Heart left ventricle (tissue), 16 donors: ENCODE results near the gene TTC16. TPM values are rescaled to one million over a fixed set of nuclear protein-coding genes. Genes with fewer than 3 reads are reported as not detected.

Source experiments
- ATAC-seq, 4 donors: fragments of 200-7000 bp; cut with Tn5 transposase; one replicate each; pipeline ENCODE4 v1.9.1; 2020 to 2022; ENCODE audit warnings: moderate library complexity in 4 of 4, mild to moderate bottlenecking in 3 of 4, moderate number of reproducible peaks in 1 of 4
- DNase-seq, 5 donors: peaks; one replicate each; pipeline ENCODE4 v3.0.0-alpha.2; 2020
- H3K27ac ChIP-seq, 12 donors: fragments of 200-600 bp; sonication (generic) in 4 of 12; one replicate each; pipeline versions ENCODE4 v1.5.0 to v1.8.0; 2016 to 2022; ENCODE audit warnings: mild to moderate bottlenecking in 2 of 12
- H3K27me3 ChIP-seq, 9 donors: fragments of 200-600 bp; sonication (generic) in 2 of 9; one replicate each; pipeline versions ENCODE4 v1.5.1 to v1.8.0; 2016 to 2022; ENCODE audit warnings: mild to moderate bottlenecking in 3 of 9
- H3K36me3 ChIP-seq, 9 donors: fragments of 200-600 bp; sonication (generic) in 2 of 9; one replicate each; pipeline versions ENCODE4 v1.5.0 to v1.8.0; 2018 to 2022; ENCODE audit warnings: mild to moderate bottlenecking in 2 of 9
- H3K4me1 ChIP-seq, 12 donors: fragments of 200-600 bp; sonication (generic) in 4 of 12; one replicate each; pipeline versions ENCODE4 v1.5.0 to v1.8.0; 2016 to 2022; ENCODE audit warnings: mild to moderate bottlenecking in 3 of 12
- H3K4me3 ChIP-seq, 12 donors: fragments of 200-600 bp; sonication (generic) in 4 of 12; one replicate each; pipeline versions ENCODE4 v1.5.0 to v1.8.0; 2017 to 2022; ENCODE audit warnings: mild to moderate bottlenecking in 9 of 12, moderate library complexity in 4 of 12
- H3K9me3 ChIP-seq, 12 donors: fragments of 200-600 bp; sonication (generic) in 4 of 12; one replicate each; pipeline versions ENCODE4 v1.5.0 to v1.8.0; 2016 to 2022; ENCODE audit warnings: mild to moderate bottlenecking in 1 of 12
- CTCF ChIP-seq, 12 donors: fragments of 200-600 bp; sonication (generic) in 4 of 12; IDR thresholded peaks; one replicate each; pipeline versions ENCODE4 v1.5.0 to v1.8.0; 2018 to 2022; ENCODE audit warnings: antibody characterized with exemption in 12 of 12, mild to moderate bottlenecking in 5 of 12
- POLR2A ChIP-seq, 2 donors: fragments of 450-650 bp; IDR thresholded peaks; one replicate each; pipeline ENCODE4 v1.6.1; 2017; ENCODE audit warnings: antibody characterized with exemption in 2 of 2, mild to moderate bottlenecking in 2 of 2, moderate library complexity in 2 of 2
- WGBS, 4 donors: extraction: QIAGEN DNeasy Blood & Tissue Kit in 2 of 4; methylation state at CpG; one replicate each; pipeline versions ENCODE4 v1.1.5 to v1.1.7; 2013 to 2018; 5-methylcytosine and 5-hydroxymethylcytosine counted together
- intact Hi-C, 10 donors: fragments of 100-400 bp; cut with DNase I; formaldehyde crosslinking; loops; one replicate each; pipeline versions ENCODE4 v1.11.1 to v1.14.2; 2022
- polyA plus RNA-seq, 2 donors: library from polyadenylated mRNA; stranded (reverse); fragments of 200-250 nt; gene quantifications; one replicate each; pipeline ENCODE4 v1.2.3, GENCODE V29; 2013
- total RNA-seq, 9 donors: library from RNA; depleted of rRNA in 2 of 9; stranded (reverse); fragments of >200 nt in 2 of 9; fragmentation: NEBNext Ultra II Directional in 3 of 9; extraction: Animal tissue kit (Norgen Biotek cat#: 25700) in 3 of 9; gene quantifications; one replicate each; pipeline versions ENCODE4 v1.1.0 to v1.2.4, GENCODE V29; 2016 to 2023
- donor health status: ischemic (EF 13 %, LVEDD 7.1; RV severe dilation, severe dysfunction).
- donor health status: healthy with polysubstance abuse.
- donor health status: DM: no; HTN: yes; CAD: no.
- donor health status: DM: no; HTN: no; CAD: no.
- donor health status: ischemic (EF 25% LVEDD 6.9; RV normal size, moderate dysfunction).
- donor health status: ischemic (EF 25% LVEDD 5.7; RV mildly dilated, moderate dysfunction).
- donor health status: healthy.
- donor health status: DM: yes; HTN: yes; CAD: no.
- donor health status: ischemic (EF 35%, LVEDD 5.7; RV mildly dilated, moderate dysfunction).
- donor health status: nonischemic (EF 11% LVEDD 7.7; RV severe dilation, severe dysfunction).
- donor health status: DM: yes; HTN: yes; CAD: no.
- donor health status: PGD.
- donor health status: ischemic (EF 29% LVEDD 5.4; RV normal size, mild dysfunction).
- donor health status: nonischemic (EF 23%, LVEDD 6.1; RV moderate dilation, normal function).

Gene TTC16
- total and polyA plus RNA-seq, 11 donors, result 0.09 to 0.61 (median 0.27) TPM; not detected in 2

DNA sequence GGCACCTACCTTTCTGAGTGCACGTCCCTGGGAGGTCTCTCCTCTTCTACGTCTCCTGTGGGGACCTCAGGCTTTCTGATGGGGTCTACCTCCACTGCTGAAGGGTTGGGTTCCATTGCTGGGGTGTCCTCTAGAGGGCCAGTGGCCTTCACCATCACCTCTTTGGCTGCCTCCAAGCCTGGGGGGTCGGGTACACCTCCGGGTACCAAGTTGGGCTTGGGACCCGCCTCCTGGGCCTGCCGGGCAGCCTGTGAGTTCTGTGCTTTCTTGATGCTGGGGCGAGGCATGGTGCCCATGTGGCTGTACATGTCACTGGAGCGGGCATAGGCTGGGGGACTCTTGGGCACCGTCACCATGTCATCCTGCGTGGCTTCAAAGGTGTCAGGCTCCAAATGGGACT is 58.1 kb downstream of the TTC16 start:
- Histone ChIP-seq H3K27me3 (no peaks in the 10 kb centered on the region), H3K4me3 (no peak overlapping the region), H3K4me1 (peaks cover 0 to 70% (median 17%) of the 10 kb centered on the region in 12 donors), H3K27ac (no peak overlapping the region), H3K9me3 (no peaks in the 10 kb centered on the region), H3K36me3 (peaks cover 0 to 14% (median 0%) of the 10 kb centered on the region in 9 donors)
- intact Hi-C loops, result no loop called here
- no peak for ATAC-seq
- no peak for DNase-seq
- WGBS, 4 donors, result 90 to 95% (median 92%) methylated on average over 6 to 10 of the region's 10 CpGs
- no peak for TF ChIP-seq POLR2A (IDR thresholded peaks at IDR 0.05)
- TF ChIP-seq CTCF (IDR thresholded peaks at IDR 0.05), result no peak

DNA sequence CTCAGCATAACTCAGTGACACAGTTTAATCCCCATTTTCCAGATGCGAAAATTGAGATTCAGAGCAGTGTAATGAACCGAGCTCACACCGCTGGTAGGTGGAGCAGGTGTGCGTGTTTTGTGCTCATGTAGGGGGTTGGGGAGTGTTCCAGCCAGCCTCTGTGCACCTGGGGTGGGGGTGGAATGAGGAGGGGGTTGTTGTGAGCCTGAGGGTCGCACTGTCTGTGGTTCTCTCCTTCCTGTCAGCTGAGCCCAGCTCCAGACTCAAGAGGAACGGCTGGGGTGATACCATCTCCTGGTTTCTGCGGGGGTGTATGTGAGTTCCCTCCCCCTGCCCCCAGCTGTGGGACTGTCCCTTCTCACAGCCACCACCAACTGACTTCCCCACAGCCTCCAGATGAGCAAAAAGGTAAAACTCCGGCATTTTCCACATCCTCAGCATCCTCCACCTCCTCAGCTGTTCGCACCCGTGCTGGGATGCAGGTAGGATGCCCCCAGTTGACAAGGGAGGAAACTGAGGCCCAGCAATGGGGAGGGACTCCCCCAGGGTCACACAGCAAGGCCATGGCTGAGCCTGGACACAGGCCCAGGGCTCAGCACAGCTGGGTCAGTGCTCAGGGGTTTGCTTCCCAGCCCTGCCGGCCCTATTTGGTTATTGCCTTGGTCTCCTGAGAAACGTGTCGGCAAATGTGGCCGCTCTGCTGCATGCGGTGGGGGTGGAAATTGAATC is 60.5 kb downstream of the TTC16 start:
- H3K27ac ChIP-seq, result peak overlapping the region in 10 of 12 donors; percentile 11 to 94 (median 32)
- peak in 2 of 5 donors; percentile 49 to 65 for DNase-seq
- peak overlapping the region in 9 of 12 donors; percentile 35 to 63 (median 49) for H3K4me3 ChIP-seq
- TF ChIP-seq POLR2A (IDR thresholded peaks at IDR 0.05) (no peak), CTCF (IDR thresholded peaks at IDR 0.05) (no peak)
- H3K27me3 ChIP-seq, result no peaks in the 10 kb centered on the region
- H3K9me3 ChIP-seq, result no peaks in the 10 kb centered on the region
- ATAC-seq, result peak in 1 of 4 donors; percentile 11
- WGBS, 4 donors, result 56 to 62% (median 57%) methylated on average over 10 to 15 of the region's 15 CpGs
- H3K36me3 ChIP-seq, result peaks cover 0 to 14% (median 0%) of the 10 kb centered on the region in 9 donors
- peaks cover 0 to 71% (median 21%) of the 10 kb centered on the region in 12 donors for H3K4me1 ChIP-seq
- intact Hi-C loops, result no loop called here

GRCh38 chr9:127776924-127777289 is 61.0 kb downstream of the TTC16 start:
- intact Hi-C loops, result no loop called here
- Histone ChIP-seq H3K36me3 (peaks cover 0 to 14% (median 0%) of the 10 kb centered on the region in 9 donors), H3K9me3 (no peaks in the 10 kb centered on the region), H3K4me1 (peaks cover 0 to 72% (median 20%) of the 10 kb centered on the region in 12 donors), H3K27ac (peak overlapping the region in 9 of 12 donors; percentile 11 to 94 (median 43)), H3K4me3 (peak overlapping the region in 10 of 12 donors; percentile 6 to 63 (median 47)), H3K27me3 (no peaks in the 10 kb centered on the region)
- ATAC-seq (no peak), DNase-seq (no peak)
- TF ChIP-seq POLR2A (IDR thresholded peaks at IDR 0.05), result no peak
- 59 to 70% (median 66%) methylated on average over 3 to 5 of the region's 5 CpGs for WGBS, 4 donors

GRCh38 chr9:127777368-127777980 is 61.6 kb downstream of the TTC16 start:
- H3K27ac ChIP-seq, result peak overlapping the region in 9 of 12 donors; percentile 43 to 94 (median 73)
- intact Hi-C loops, result no loop called here
- H3K9me3 ChIP-seq, result no peaks in the 10 kb centered on the region
- peak overlapping the region in 11 of 12 donors; percentile 6 to 63 (median 45) for H3K4me3 ChIP-seq
- DNase-seq, result no peak
- 66 to 79% (median 74%) methylated on average over 17 to 18 of the region's 18 CpGs for WGBS, 4 donors
- TF ChIP-seq POLR2A (IDR thresholded peaks at IDR 0.05) (no peak), CTCF (IDR thresholded peaks at IDR 0.05) (no peak)
- no peak for ATAC-seq
- H3K27me3 ChIP-seq, result no peaks in the 10 kb centered on the region
- peaks cover 0 to 75% (median 20%) of the 10 kb centered on the region in 12 donors for H3K4me1 ChIP-seq
- H3K36me3 ChIP-seq, result peaks cover 0 to 14% (median 0%) of the 10 kb centered on the region in 9 donors
